Stimulated activated CD4-positive, alpha-beta T cell treated with anti-CD3 and anti-CD28 coated beads, Interleukin-12 subunit alpha, Interleukin-12 subunit beta, amount 100 ng/mL, for 48 hours (primary cell): ENCODE measurements around the gene ZSCAN29.
"Not testable (repeated sequence)": the region's sequence is repeated elsewhere in the genome, so short reads cannot be mapped to it uniquely, and the experiment has no call there.

Source experiments
- DNase-seq, 3 donors: peaks; one replicate each; pipeline ENCODE4 v3.0.0-alpha.2; 2020; ENCODE audit warnings: low read depth in 2 of 3, low spot score in 1 of 3

The ZSCAN29 gene

GRCh38 chr15:43370975-43371974, at the start of gene ZSCAN29, which contains the start of gene TUBGCP4:
TSS of gene ZSCAN29 (minus strand) at chr15:43371043. CDS start at chr15:43369913, 1,130 bp downstream.
TSS of gene TUBGCP4 (plus strand) at chr15:43371101. CDS start at chr15:43371355, 254 bp downstream.
- peak; percentile 56 to 78 (median 73) for DNase-seq

DNA sequence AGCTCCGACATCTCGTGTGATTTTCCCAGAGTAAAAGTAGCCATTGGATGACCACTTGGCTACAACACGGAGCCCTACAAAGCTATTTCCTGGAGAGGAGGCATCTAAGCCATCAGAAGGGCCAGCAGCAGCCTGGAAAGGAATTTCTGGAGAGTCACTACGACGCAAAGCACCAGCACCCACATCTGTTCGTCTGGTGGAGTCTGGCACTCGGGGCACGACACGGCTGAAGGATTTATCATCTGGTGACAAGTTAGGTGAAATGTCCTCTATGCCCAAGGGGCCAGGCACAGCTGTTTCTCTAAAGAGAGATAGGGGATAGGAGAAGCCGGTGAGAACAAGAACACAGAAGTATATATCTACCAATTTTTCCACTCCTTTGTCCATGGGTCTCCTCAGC, 49.6 kb upstream of the ZSCAN29 start:
- DNase-seq, result no peak

- DNase-seq, result no peak
These were observed 43.4 kb upstream of the ZSCAN29 start for GRCh38 chr15:43414196-43414595.

DNA sequence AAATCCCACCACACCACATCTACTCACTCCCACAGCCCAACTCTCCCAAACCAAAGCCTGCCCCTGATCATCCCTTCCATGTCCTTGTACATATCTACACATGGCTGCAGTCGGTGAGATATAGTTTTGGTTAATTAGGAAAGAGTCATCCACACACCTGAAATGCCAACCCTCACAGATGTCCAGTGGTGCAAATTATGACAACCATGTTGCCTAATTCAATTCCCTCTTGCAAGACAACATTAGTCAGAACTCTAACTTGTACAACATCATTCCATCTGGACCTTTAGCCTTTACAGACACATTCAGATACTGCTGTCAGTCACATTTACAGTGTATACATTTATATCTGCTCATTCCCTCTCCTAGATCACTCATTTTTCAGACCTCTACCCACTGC, 41.3 kb upstream of the ZSCAN29 start:
- no peak for DNase-seq

DNA sequence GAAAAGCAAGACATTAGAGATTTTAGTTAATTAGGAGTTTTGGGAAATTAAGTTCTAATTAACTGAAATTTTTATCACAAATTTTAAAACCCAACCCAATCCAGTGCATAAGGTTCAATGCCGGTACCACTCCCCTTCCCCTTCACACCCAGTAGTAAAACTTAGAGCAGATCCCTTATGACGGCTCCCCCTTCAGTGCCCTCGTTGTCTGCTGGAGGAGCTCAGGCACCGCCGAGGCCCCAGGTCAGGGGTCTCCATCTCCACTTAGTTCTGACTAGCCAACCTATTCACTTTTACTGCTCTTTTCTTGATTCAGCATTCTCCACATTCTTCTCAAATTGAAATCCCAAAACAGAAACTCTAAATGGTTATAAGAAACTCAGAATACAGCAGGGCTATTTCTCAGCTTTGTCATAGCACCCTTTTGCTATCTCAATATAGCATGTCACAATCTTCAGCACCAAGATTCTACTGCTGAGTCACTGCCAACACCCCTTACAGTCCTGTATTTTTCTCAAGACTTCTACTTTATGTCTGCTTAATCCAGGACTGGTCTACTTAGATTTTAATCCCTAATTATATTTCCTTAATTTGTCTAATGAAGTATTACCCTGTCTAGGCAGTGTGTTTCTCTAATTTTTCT, 39.9 kb upstream of the ZSCAN29 start:
- no peak for DNase-seq

- DNase-seq, result no peak
These were observed 37.9 kb upstream of the ZSCAN29 start for GRCh38 chr15:43408789-43409188.

- no peak for DNase-seq
These were observed 36.0 kb upstream of the ZSCAN29 start for GRCh38 chr15:43406808-43407207.

GRCh38 chr15:43406189-43406588, 35.3 kb upstream of the ZSCAN29 start:
- DNase-seq, result no peak

DNA sequence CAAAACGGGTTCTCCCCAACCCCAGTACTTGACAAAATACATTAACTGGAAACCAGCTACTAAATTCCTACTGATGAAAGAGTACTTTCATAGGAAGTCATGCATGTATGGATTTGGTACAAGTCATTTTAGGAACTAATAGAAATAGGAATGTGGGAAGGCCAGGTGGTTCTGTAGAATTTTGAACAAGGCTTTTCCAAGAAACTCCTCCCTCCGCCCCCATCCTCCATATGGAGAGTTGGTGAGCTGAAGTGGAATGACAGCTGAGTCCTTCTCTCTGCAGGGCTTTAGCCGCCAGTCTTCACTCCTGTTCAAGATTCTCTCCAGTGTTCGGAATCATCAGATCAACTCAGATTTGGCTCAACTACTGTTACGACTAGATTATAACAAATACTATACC, 33.3 kb upstream of the ZSCAN29 start:
- no peak for DNase-seq

- DNase-seq, result no peak
These were observed 32.8 kb upstream of the ZSCAN29 start for GRCh38 chr15:43403616-43404015.

DNA sequence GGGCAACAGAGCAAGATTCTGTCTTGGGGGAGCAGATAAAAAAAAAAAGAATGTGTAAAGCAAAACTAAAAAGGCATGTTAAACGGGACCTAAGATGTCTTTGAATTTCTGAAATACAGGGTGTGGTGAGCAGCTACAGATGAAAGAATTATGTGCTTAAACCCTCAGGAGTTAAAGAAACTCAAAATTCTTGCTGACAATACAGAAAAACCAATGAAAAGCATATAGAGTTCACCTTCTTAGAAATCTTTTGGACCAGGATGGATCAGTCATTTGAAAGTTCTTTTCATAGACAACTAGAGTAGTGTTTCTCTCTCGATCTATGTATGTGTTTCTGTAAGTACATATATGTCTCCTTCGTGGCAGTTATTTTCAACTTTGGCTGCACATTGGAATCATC, 31.4 kb upstream of the ZSCAN29 start:
- DNase-seq, result no peak

- DNase-seq, result not testable (repeated sequence)
These were observed 22.7 kb upstream of the ZSCAN29 start for GRCh38 chr15:43393592-43393991.

GRCh38 chr15:43390723-43391122, 19.9 kb upstream of the ZSCAN29 start:
- DNase-seq, result no peak

- DNase-seq, result no peak
These were observed 12.2 kb upstream of the ZSCAN29 start for GRCh38 chr15:43383070-43383469.

GRCh38 chr15:43382310-43382709, 11.5 kb upstream of the ZSCAN29 start:
- DNase-seq, result no peak

DNA sequence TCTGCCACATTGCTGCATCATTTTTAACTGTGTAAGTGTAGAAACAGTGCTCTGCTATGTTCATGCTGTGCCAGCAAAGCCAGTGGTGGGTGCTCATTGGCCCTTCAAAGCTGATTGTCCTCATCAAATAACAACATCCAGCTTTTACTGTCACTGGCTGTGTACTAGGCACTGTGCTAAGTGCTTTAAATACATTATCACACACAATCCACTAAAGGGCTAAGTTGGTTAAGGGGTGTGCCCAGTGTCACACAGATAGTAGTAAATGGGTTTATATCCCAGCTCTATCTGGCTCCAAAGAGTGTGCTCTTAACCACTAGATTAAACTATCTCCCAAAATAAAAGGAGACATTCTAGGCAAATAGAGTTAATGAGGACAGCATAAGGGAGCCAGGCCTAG, 7.8 kb upstream of the ZSCAN29 start:
- no peak for DNase-seq

- DNase-seq, result peak in 2 of 3 donors; percentile 3 to 18
These were observed 5.3 kb upstream of the ZSCAN29 start for GRCh38 chr15:43376017-43376705.

- DNase-seq, result peak in 1 of 3 donors; percentile 4
These were observed 401 bp downstream of the ZSCAN29 start for GRCh38 chr15:43370310-43370974.

DNA sequence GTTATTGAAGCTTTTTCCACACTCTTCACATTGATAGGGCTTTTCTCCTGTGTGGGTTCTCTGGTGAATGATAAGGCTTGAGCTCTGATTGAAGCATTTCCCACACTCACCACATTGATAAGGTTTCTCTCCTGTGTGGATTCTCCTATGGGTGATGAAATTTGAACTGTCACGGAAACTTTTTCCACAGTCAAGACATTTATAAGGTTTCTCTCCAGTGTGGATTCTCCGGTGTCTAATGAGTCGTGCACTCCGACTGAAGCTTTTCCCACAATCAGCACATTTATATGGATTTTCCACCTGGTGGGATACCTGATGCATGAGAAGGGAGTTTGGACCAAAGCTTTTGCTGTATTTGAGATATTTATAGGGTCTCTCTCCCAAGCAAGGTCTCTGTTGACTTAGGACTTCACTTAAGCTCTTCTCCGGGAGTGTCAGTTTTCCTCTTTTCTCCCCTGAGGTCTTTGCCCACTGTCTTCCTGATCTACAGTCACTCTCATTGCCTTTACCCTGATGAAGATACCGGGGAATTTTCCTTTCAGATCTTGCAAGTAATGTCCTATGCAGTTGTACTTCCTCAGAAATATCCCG, 9.4 kb downstream of the ZSCAN29 start:
- DNase-seq, result no peak

GRCh38 chr15:43360821-43361220, 10.0 kb downstream of the ZSCAN29 start:
- no peak for DNase-seq
